A549 treated with RU486 at 1 μM for 4 hours (cell line): ENCODE data around the gene ZHX3. TPM values are rescaled to one million over a fixed set of nuclear protein-coding genes. Genes with fewer than 3 reads are reported as not detected.

Source experiments
- total RNA-seq: library from RNA; stranded (reverse); fragments of 200-300 nt; extraction: Qiagen RNA extraction; gene quantifications from 5 replicates; pipeline ENCODE4 v1.2.3, GENCODE V29; 2022; ENCODE audit warnings: low read depth

Gene ZHX3
- 4.0 to 7.2 TPM (median 5.5 TPM) in 5 replicates for total RNA-seq

GRCh38 chr20:41317546-41318270 lies at the start of gene ZHX3:
Gene ZHX3 (minus strand): TSS chr20:41317731. CDS start chr20:41204916, 112,815 bp downstream.

GRCh38 chr20:41366546-41367392 lies 49.2 kb upstream of the ZHX3 start, which contains the start of gene EMILIN3:
Gene EMILIN3 (minus strand): TSS chr20:41366818. CDS start chr20:41366634, 184 bp downstream.

GRCh38 chr20:41340327-41341055 lies 23.0 kb upstream of the ZHX3 start, which contains the start of gene LPIN3:
Gene LPIN3 (plus strand): TSS chr20:41340821. CDS start chr20:41345804, 4,983 bp downstream.

GRCh38 chr20:41136680-41137613 lies 180.6 kb downstream of the ZHX3 start, which contains the start of gene PLCG1:
Gene PLCG1 (plus strand): TSS chr20:41137543. CDS start chr20:41137642, 99 bp downstream.

Other genes starting within 250 kb of the ZHX3 start
- 24.5 to 48.9 TPM (median 37.0 TPM) in 5 replicates for gene PLCG1, start 180.2 kb downstream of the ZHX3 start, total RNA-seq
- gene LPIN3, start 23.1 kb upstream of the ZHX3 start, total RNA-seq: 7.5 to 12.1 TPM (median 8.4 TPM) in 5 replicates
- 0.25 to 0.49 TPM (median 0.40 TPM) in 5 replicates for gene EMILIN3, start 49.1 kb upstream of the ZHX3 start, total RNA-seq